Transverse colon (tissue), 4 donors: ENCODE data around the gene ATP5F1D. TPM values are rescaled to one million over a fixed set of nuclear protein-coding genes. Genes with fewer than 3 reads are reported as not detected.

Experiments used
- DNase-seq: peaks from one replicate; pipeline ENCODE4 v3.0.0-alpha.2; 2019
- H3K27ac ChIP-seq, 4 donors: fragments of 200-600 bp; sonication (generic); 2 replicates each; pipeline ENCODE4 v1.5.1; 2016 to 2018; ENCODE audit warnings: inconsistent platforms in 4 of 4
- H3K27me3 ChIP-seq: fragments of 200-600 bp; sonication (generic); 2 replicates; pipeline ENCODE4 v1.5.1; 2017; ENCODE audit warnings: inconsistent platforms
- H3K36me3 ChIP-seq, 4 donors: fragments of 200-600 bp; sonication (generic); 2 replicates each; pipeline ENCODE4 v1.5.1; 2017 to 2019; ENCODE audit warnings: inconsistent platforms in 4 of 4
- H3K4me1 ChIP-seq, 4 donors: fragments of 200-600 bp; sonication (generic); 2 replicates each; pipeline ENCODE4 v1.5.1; 2017 to 2020; ENCODE audit warnings: inconsistent platforms in 4 of 4
- H3K4me3 ChIP-seq, 4 donors: fragments of 200-600 bp; sonication (generic); 1 replicate in 1 of 4; 2 replicates in 3 of 4; pipeline versions ENCODE4 v1.5.1 to v1.6.1; 2017 to 2019; ENCODE audit warnings: inconsistent platforms in 4 of 4
- H3K9me3 ChIP-seq, 2 donors: fragments of 200-600 bp; sonication (generic); 2 replicates each; pipeline ENCODE4 v1.5.1; 2017 to 2019; ENCODE audit warnings: inconsistent platforms in 2 of 2
- CTCF ChIP-seq, 5 experiments: fragments of 200-600 bp in 3 of 5; fragments of 450-650 bp in 2 of 5; sonication (generic) in 3 of 5; IDR thresholded peaks; 1 replicate in 2 of 5; 2 replicates in 3 of 5; pipeline ENCODE4 v1.5.1; 2016 to 2017; ENCODE audit warnings: antibody characterized with exemption in 5 of 5, inconsistent platforms in 3 of 5, mild to moderate bottlenecking in 2 of 5, moderate library complexity in 1 of 5
- EP300 ChIP-seq: sonication (generic); formaldehyde crosslinking; IDR thresholded peaks from one replicate; pipeline ENCODE4 v1.6.1; 2017; ENCODE audit warnings: antibody characterized with exemption, low read depth
- POLR2A ChIP-seq: fragments of 450-650 bp; IDR thresholded peaks from one replicate; pipeline ENCODE4 v1.6.1; 2016; ENCODE audit warnings: antibody characterized with exemption, mild to moderate bottlenecking, moderate library complexity
- POLR2AphosphoS5 ChIP-seq, 3 donors: sonication (generic); formaldehyde crosslinking; IDR thresholded peaks; one replicate each; pipeline ENCODE4 v1.6.1; 2016; ENCODE audit warnings: antibody characterized with exemption in 3 of 3
- WGBS, 2 donors: methylation state at CpG; one replicate each; pipeline ENCODE4 v1.1.5; 2018; ENCODE audit warnings: low coverage in 1 of 2; 5-methylcytosine and 5-hydroxymethylcytosine counted together
- in situ Hi-C, 4 donors: fragments of 200-750 bp; cut with MboI; loops; one replicate each; pipeline versions ENCODE4 v1.15.0 to v1.15.1; 2017; ENCODE audit warnings: low sequenced_read_pairs in 3 of 4, low pct_ligation_motif_present in 1 of 4, low pct_unique_long_range_greater_than_20kb in 1 of 4
- intact Hi-C: fragments of 100-400 bp; cut with DNase I; formaldehyde crosslinking; loops from one replicate; pipeline ENCODE4 v1.15.1; 2023; ENCODE audit warnings: low total_unique reads
- total RNA-seq, 4 donors: library from RNA; depleted of rRNA; stranded (reverse); fragments of >200 nt; gene quantifications; one replicate each; pipeline ENCODE4 v1.1.0, GENCODE V29; 2016

Gene ATP5F1D
- total RNA-seq, 4 donors from 2014 or later: 157 to 650 (median 240) TPM

GRCh38 chr19:1252221-1252820, 10.8 kb downstream of the ATP5F1D start:
- H3K4me3 ChIP-seq: peak overlapping the region; percentile 80 to 91 (median 88)

GRCh38 chr19:1252821-1253513, 11.4 kb downstream of the ATP5F1D start:
- Histone ChIP-seq H3K27ac (peak overlapping the region; percentile 98 to 99 (median 98)), H3K4me1 (peaks cover 21 to 67% (median 61%) of the 10 kb centered on the region in 4 donors), H3K9me3 (no peaks in the 10 kb centered on the region), H3K27me3 (no peaks in the 10 kb centered on the region), H3K36me3 (peaks cover 0 to 34% (median 19%) of the 10 kb centered on the region in 4 donors), H3K4me3 (peak overlapping the region; percentile 53 to 91 (median 84))
- DNase-seq: peak; percentile 91
- intact Hi-C loops (no loop called here), in situ Hi-C loops (no loop called here)
- TF ChIP-seq POLR2AphosphoS5 (IDR thresholded peaks at IDR 0.05) (peak; percentile 50 to 65 (median 52)), EP300 (no peak), CTCF (IDR thresholded peaks at IDR 0.05) (peak in 4 of 5 experiments; percentile 7 to 48 (median 17)), POLR2A (peak; percentile 5)
- WGBS, 2 donors: 2% methylated on average over 13 of the region's 26 CpGs; no CpG with 5 or more reads in 1 of the 2 donors

More at GRCh38 chr19:1252221-1252820, 10.8 kb downstream of the ATP5F1D start:
- in situ Hi-C loops (no loop called here), intact Hi-C loops (no loop called here)
- H3K27me3 ChIP-seq: no peaks in the 10 kb centered on the region
- H3K4me1 ChIP-seq: peaks cover 26 to 67% (median 63%) of the 10 kb centered on the region in 4 donors
- TF ChIP-seq CTCF (IDR thresholded peaks at IDR 0.05) (no peak), POLR2A (peak; percentile 14), POLR2AphosphoS5 (IDR thresholded peaks at IDR 0.05) (peak; percentile 31 to 78 (median 71)), EP300 (peak; percentile 11)
- no peaks in the 10 kb centered on the region for H3K9me3 ChIP-seq
- peaks cover 0 to 31% (median 18%) of the 10 kb centered on the region in 4 donors for H3K36me3 ChIP-seq
- WGBS, 2 donors: 2% methylated on average over 29 of the region's 30 CpGs; no CpG with 5 or more reads in 1 of the 2 donors
- DNase-seq: peak; percentile 86
- peak overlapping the region; percentile 98 to 99 (median 98) for H3K27ac ChIP-seq

- Histone ChIP-seq H3K4me3 (peak overlapping the region; percentile 10 to 91 (median 84)), H3K36me3 (peaks cover 0 to 34% (median 19%) of the 10 kb centered on the region in 4 donors), H3K27me3 (no peaks in the 10 kb centered on the region), H3K27ac (peak overlapping the region; percentile 98 to 99 (median 98)), H3K4me1 (peaks cover 26 to 71% (median 63%) of the 10 kb centered on the region in 4 donors), H3K9me3 (no peaks in the 10 kb centered on the region)
- 33% methylated on average over 18 of the region's 23 CpGs; no CpG with 5 or more reads in 1 of the 2 donors for WGBS, 2 donors
- DNase-seq: peak; percentile 74
- peak in 1 of 3 donors; percentile 20 for TF ChIP-seq POLR2AphosphoS5 (IDR thresholded peaks at IDR 0.05)
- TF ChIP-seq CTCF (IDR thresholded peaks at IDR 0.05): no peak
- intact Hi-C loops (no loop called here), in situ Hi-C loops (no loop called here)
Measured at GRCh38 chr19:1253514-1254080, 12.0 kb downstream of the ATP5F1D start.

- intact Hi-C loops (no loop called here), in situ Hi-C loops (no loop called here)
- Histone ChIP-seq H3K4me1 (peaks cover 31 to 76% (median 69%) of the 10 kb centered on the region in 4 donors), H3K4me3 (peak overlapping the region in 3 of 4 donors; percentile 10 to 91 (median 87)), H3K36me3 (peaks cover 0 to 34% (median 19%) of the 10 kb centered on the region in 4 donors), H3K27me3 (no peaks in the 10 kb centered on the region), H3K9me3 (no peaks in the 10 kb centered on the region), H3K27ac (peak overlapping the region; percentile 98 to 99 (median 98))
- peak; percentile 35 for DNase-seq
- WGBS, 2 donors: 90% methylated on average over 27 of the region's 37 CpGs; no CpG with 5 or more reads in 1 of the 2 donors
- TF ChIP-seq EP300 (no peak), CTCF (IDR thresholded peaks at IDR 0.05) (no peak), POLR2A (no peak), POLR2AphosphoS5 (IDR thresholded peaks at IDR 0.05) (peak; percentile 15 to 53 (median 18))
Measured at GRCh38 chr19:1254081-1254527, 12.6 kb downstream of the ATP5F1D start.
